ENCODE data around the gene GDA.

DNA sequence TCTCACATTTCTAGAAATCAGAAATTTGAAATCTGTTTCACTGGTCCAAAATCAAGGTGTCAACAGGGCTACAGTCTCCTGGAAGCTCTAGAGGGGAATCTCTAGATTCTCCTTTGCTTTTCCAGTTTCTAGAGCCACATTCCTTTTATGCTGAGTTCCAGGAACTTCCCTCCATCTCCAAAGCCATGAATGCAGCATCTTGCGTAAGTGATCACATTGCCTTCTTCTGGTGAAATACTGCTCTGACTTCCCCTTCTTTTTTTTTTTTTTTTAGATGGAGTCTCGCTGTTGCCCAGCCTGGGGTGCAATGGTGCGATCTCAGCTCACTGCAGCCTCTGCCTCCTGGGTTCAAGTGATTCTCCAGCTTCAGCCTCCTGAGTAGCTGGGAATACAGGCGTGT, 23.8 kb downstream of the GDA start:
- TF ChIP-seq, protein P1, sequence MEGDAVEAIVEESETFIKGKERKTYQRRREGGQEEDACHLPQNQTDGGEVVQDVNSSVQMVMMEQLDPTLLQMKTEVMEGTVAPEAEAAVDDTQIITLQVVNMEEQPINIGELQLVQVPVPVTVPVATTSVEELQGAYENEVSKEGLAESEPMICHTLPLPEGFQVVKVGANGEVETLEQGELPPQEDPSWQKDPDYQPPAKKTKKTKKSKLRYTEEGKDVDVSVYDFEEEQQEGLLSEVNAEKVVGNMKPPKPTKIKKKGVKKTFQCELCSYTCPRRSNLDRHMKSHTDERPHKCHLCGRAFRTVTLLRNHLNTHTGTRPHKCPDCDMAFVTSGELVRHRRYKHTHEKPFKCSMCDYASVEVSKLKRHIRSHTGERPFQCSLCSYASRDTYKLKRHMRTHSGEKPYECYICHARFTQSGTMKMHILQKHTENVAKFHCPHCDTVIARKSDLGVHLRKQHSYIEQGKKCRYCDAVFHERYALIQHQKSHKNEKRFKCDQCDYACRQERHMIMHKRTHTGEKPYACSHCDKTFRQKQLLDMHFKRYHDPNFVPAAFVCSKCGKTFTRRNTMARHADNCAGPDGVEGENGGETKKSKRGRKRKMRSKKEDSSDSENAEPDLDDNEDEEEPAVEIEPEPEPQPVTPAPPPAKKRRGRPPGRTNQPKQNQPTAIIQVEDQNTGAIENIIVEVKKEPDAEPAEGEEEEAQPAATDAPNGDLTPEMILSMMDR (IDR thresholded peaks at IDR 0.05): no peak
- TF ChIP-seq EZH2 (IDR thresholded peaks at IDR 0.05): no peak
- TF ChIP-seq EZH2phosphoT487 (IDR thresholded peaks at IDR 0.05): no peak

Data from neural progenitor cell (in vitro differentiated cells).